ENCODE data around the gene HOMER1. TPM values are rescaled to one million over a fixed set of nuclear protein-coding genes. Genes with fewer than 3 reads are reported as not detected.

Gene HOMER1
- total RNA-seq, 1 donor from 2014 or later, result 9.6 TPM

DNA sequence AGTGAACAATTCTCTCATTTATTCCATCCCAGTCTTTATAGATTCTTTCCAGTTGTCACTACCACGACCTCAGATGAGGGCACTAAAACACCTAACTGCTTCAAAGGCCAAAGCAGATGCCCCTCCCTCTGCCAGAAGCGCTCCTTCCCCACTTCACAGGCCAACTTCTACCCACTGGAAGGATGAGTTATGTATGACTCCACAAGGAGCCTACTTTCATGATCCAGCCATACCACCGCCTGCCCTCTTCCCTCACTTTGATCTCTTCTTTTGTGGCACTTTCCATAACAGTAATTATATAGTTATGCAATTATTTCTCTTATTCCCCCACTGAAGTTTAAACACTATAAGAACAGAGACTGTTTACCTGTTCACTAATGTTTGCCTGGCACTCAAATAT is 93.7 kb downstream of the HOMER1 start:
- DNase-seq (ENCODE audit: low read depth), result no peak
- no peaks in the 10 kb centered on the region for H3K36me3 ChIP-seq (ENCODE audit: control insufficient read depth, insufficient read depth, low read length)
- no peaks in the 10 kb centered on the region for H3K27me3 ChIP-seq (ENCODE audit: control insufficient read depth, insufficient read depth, low read length)
- no peak overlapping the region for H3K4me3 ChIP-seq (ENCODE audit: low read depth, low read length)
- TF ChIP-seq, protein P1, sequence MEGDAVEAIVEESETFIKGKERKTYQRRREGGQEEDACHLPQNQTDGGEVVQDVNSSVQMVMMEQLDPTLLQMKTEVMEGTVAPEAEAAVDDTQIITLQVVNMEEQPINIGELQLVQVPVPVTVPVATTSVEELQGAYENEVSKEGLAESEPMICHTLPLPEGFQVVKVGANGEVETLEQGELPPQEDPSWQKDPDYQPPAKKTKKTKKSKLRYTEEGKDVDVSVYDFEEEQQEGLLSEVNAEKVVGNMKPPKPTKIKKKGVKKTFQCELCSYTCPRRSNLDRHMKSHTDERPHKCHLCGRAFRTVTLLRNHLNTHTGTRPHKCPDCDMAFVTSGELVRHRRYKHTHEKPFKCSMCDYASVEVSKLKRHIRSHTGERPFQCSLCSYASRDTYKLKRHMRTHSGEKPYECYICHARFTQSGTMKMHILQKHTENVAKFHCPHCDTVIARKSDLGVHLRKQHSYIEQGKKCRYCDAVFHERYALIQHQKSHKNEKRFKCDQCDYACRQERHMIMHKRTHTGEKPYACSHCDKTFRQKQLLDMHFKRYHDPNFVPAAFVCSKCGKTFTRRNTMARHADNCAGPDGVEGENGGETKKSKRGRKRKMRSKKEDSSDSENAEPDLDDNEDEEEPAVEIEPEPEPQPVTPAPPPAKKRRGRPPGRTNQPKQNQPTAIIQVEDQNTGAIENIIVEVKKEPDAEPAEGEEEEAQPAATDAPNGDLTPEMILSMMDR (IDR thresholded peaks at IDR 0.05; ENCODE audit: insufficient read depth, low read length, poor library complexity, severe bottlenecking), result no peak

DNA sequence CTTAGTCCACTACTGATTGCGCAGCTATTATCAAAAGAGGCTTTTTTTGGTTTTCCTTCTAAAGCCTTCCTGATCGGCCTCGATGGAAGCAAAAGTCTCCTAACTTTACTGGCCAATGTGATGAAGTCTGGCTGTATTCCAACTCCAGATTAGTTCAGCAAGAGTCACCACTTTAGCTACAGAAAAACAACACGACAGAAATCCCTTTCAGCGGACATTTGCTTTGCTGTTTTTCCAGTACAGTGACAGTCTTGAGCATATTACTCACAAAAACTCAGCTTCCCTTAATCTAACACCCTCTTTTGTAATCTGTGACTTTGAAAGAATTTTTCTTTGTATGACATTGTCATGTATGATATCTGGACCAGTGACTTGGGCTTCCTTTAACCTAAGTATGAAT is 95.7 kb downstream of the HOMER1 start:
- DNase-seq (ENCODE audit: low read depth), result no peak
- TF ChIP-seq, protein P1 (IDR thresholded peaks at IDR 0.05; ENCODE audit: insufficient read depth, low read length, poor library complexity, severe bottlenecking), result no peak
- Histone ChIP-seq H3K27me3 (ENCODE audit: control insufficient read depth, insufficient read depth, low read length) (no peaks in the 10 kb centered on the region), H3K36me3 (ENCODE audit: control insufficient read depth, insufficient read depth, low read length) (no peaks in the 10 kb centered on the region), H3K4me3 (ENCODE audit: low read depth, low read length) (no peak overlapping the region)

DNA sequence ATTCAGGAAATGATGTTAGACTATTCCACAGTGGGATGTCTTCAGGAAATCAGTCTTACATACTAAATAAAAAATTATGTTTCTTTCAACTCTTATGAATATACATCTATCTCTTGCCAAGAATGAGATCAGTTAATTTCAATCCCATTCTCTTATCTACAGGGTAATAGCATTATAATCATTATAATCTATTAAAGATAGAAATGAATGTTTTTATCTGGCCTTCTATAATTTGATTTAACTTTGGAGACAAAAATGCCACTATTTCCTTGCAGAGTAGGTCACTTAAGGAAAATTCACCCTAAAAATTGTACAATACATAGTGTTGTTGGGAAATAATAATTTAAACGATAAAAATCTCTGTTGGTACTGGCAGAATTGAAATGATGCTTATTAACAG is 96.4 kb downstream of the HOMER1 start:
- Histone ChIP-seq H3K36me3 (ENCODE audit: control insufficient read depth, insufficient read depth, low read length) (no peaks in the 10 kb centered on the region), H3K27me3 (ENCODE audit: control insufficient read depth, insufficient read depth, low read length) (no peaks in the 10 kb centered on the region), H3K4me3 (ENCODE audit: low read depth, low read length) (no peak overlapping the region)
- TF ChIP-seq, protein P1 (IDR thresholded peaks at IDR 0.05; ENCODE audit: insufficient read depth, low read length, poor library complexity, severe bottlenecking), result no peak
- DNase-seq (ENCODE audit: low read depth), result no peak

DNA sequence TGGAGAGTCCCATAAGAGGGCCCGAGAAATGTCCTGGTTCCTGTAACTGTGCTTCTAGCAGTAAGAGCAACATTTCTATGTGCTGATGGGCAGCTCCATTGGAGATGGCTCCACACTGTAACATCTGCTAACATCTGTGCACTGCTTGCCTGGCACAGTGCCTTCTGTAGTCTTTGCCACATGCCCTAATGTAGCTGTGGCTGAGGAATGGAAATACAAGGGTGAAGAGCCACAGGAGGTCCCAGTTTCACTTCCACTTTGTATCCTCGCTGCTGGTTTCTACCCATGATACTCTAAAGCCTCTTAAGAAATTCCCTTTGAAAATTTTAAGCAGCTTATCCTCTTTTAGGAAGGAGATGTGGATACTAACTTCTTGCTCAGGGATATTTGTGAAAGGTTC is 97.4 kb downstream of the HOMER1 start:
- H3K4me3 ChIP-seq (ENCODE audit: low read depth, low read length), result no peak overlapping the region
- DNase-seq (ENCODE audit: low read depth), result no peak
- TF ChIP-seq, protein P1 (IDR thresholded peaks at IDR 0.05; ENCODE audit: insufficient read depth, low read length, poor library complexity, severe bottlenecking), result no peak

DNA sequence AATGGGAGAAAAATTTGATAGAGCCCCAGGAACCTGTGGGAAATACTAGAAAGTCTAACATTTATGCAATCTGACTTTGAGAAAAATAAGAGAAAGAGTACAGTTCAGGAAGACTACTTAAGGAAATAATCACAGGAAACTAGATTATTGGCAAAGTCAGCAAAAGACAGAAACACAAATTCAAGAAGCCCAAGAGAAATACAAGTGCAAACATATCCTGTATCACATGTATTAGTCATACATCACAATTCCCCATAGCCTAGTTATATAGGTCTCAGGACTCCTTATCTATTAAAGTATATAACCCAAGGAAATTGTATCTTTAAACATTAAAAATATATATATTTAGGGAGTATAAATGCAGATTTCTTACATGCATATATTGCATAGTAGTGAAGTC is 100.8 kb downstream of the HOMER1 start:
- DNase-seq (ENCODE audit: low read depth), result no peak
- TF ChIP-seq, protein P1 (IDR thresholded peaks at IDR 0.05; ENCODE audit: insufficient read depth, low read length, poor library complexity, severe bottlenecking), result no peak
- Histone ChIP-seq H3K36me3 (ENCODE audit: control insufficient read depth, insufficient read depth, low read length) (no peaks in the 10 kb centered on the region), H3K4me3 (ENCODE audit: low read depth, low read length) (no peak overlapping the region), H3K27me3 (ENCODE audit: control insufficient read depth, insufficient read depth, low read length) (no peaks in the 10 kb centered on the region)

More for the DNA sequence above, 97.4 kb downstream of the HOMER1 start:
- Histone ChIP-seq H3K36me3 (ENCODE audit: control insufficient read depth, insufficient read depth, low read length) (no peaks in the 10 kb centered on the region), H3K27me3 (ENCODE audit: control insufficient read depth, insufficient read depth, low read length) (no peaks in the 10 kb centered on the region)

DNA sequence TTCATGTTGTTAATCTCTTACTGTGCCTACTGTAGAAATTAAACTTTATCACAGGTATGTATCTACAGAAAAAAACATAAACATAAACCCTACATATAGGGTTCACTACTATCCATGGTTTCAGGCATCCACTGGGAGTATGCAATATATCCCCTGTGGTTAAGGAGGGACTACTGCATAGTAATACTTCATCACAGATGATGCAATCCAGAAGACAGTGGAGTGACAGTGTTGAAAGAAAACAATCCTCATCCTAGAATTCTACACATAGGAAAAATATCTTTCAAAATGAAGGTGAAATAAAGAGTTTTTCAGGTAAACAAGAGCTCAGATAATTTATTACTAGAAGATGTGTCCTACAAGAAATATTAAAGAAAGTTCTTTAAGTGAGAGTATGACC is 105.9 kb downstream of the HOMER1 start:
- DNase-seq (ENCODE audit: low read depth), result no peak
- no peaks in the 10 kb centered on the region for H3K27me3 ChIP-seq (ENCODE audit: control insufficient read depth, insufficient read depth, low read length)
- TF ChIP-seq, protein P1 (IDR thresholded peaks at IDR 0.05; ENCODE audit: insufficient read depth, low read length, poor library complexity, severe bottlenecking), result no peak
- no peaks in the 10 kb centered on the region for H3K36me3 ChIP-seq (ENCODE audit: control insufficient read depth, insufficient read depth, low read length)
- no peak overlapping the region for H3K4me3 ChIP-seq (ENCODE audit: low read depth, low read length)
